Left forelimb (tissue), 1 donor: ENCODE results near the gene COL11A1.
"Not testable (repeated sequence)": the region's sequence is repeated elsewhere in the genome, so short reads cannot be mapped to it uniquely, and the experiment has no call there.

Experiments used
- DNase-seq: peaks from one replicate; pipeline ENCODE4 v3.0.0-alpha.2; 2018; ENCODE audit warnings: low spot score

The COL11A1 gene

GRCh38 chr1:103108376-103109150 lies at the start of gene COL11A1:
TSS of gene COL11A1 (minus strand) at chr1:103108522. CDS start at chr1:103108178, 344 bp downstream.
- DNase-seq, result peak; percentile 86

GRCh38 chr1:103156966-103157365 lies 48.6 kb upstream of the COL11A1 start:
- DNase-seq, result no peak

GRCh38 chr1:103146166-103146565 lies 37.8 kb upstream of the COL11A1 start:
- DNase-seq, result no peak

- no peak for DNase-seq
These were observed 37.1 kb upstream of the COL11A1 start for GRCh38 chr1:103145449-103145848.

GRCh38 chr1:103144681-103145080 lies 36.4 kb upstream of the COL11A1 start:
- DNase-seq, result no peak

- DNase-seq, result no peak
These were observed 34.1 kb upstream of the COL11A1 start for GRCh38 chr1:103142461-103142860.

- DNase-seq, result no peak
These were observed 21.5 kb upstream of the COL11A1 start for GRCh38 chr1:103129796-103130195.

- DNase-seq, result no peak
These were observed 20.9 kb upstream of the COL11A1 start for GRCh38 chr1:103129255-103129654.

GRCh38 chr1:103128256-103128655 lies 19.9 kb upstream of the COL11A1 start:
- DNase-seq, result not testable (repeated sequence)

- no peak for DNase-seq
These were observed 16.9 kb upstream of the COL11A1 start for GRCh38 chr1:103125219-103125618.

- DNase-seq, result no peak
These were observed 14.8 kb upstream of the COL11A1 start for GRCh38 chr1:103122983-103123720.

- no peak for DNase-seq
These were observed 12.7 kb upstream of the COL11A1 start for GRCh38 chr1:103120981-103121380.

- no peak for DNase-seq
These were observed 4.2 kb upstream of the COL11A1 start for GRCh38 chr1:103112546-103112945.

GRCh38 chr1:103111926-103112325 lies 3.6 kb upstream of the COL11A1 start:
- no peak for DNase-seq

- DNase-seq, result no peak
These were observed 2.4 kb upstream of the COL11A1 start for GRCh38 chr1:103110701-103111100.

GRCh38 chr1:103109311-103109920 lies 1.1 kb upstream of the COL11A1 start:
- DNase-seq, result no peak

GRCh38 chr1:103107741-103108375 lies 464 bp downstream of the COL11A1 start:
- DNase-seq, result peak; percentile 64

- peak; percentile 76 for DNase-seq
These were observed 1.6 kb downstream of the COL11A1 start for GRCh38 chr1:103106426-103107341.

GRCh38 chr1:103101399-103101798 lies 6.9 kb downstream of the COL11A1 start:
- DNase-seq, result no peak

GRCh38 chr1:103089221-103089620 lies 19.1 kb downstream of the COL11A1 start:
- no peak for DNase-seq

GRCh38 chr1:103087256-103087655 lies 21.1 kb downstream of the COL11A1 start:
- DNase-seq, result no peak
